Stimulated activated CD4-positive, alpha-beta T cell treated with anti-CD3 and anti-CD28 coated beads, Interleukin-15, amount 100 ng/mL, for 1 hour (primary cell): ENCODE measurements around the gene GALNT5.
"Not testable (repeated sequence)": the region's sequence is repeated elsewhere in the genome, so short reads cannot be mapped to it uniquely, and the experiment has no call there.

Source experiments
- DNase-seq, 2 donors: peaks; one replicate each; pipeline ENCODE4 v3.0.0-alpha.2; 2020; ENCODE audit warnings: low read depth in 1 of 2, low spot score in 1 of 2

GALNT5 gene

GRCh38 chr2:157257312-157258252 is at the start of gene GALNT5:
Gene GALNT5, plus strand, starts transcription at chr2:157257705. Its CDS starts 378 bp downstream, at chr2:157258083.
- DNase-seq = no peak

GRCh38 chr2:157216286-157216965 is 41.1 kb upstream of the GALNT5 start:
- DNase-seq = no peak

- DNase-seq = no peak
Measured at GRCh38 chr2:157217409-157217808, 40.1 kb upstream of the GALNT5 start.

GRCh38 chr2:157218911-157219310 is 38.6 kb upstream of the GALNT5 start:
- DNase-seq = no peak

GRCh38 chr2:157220502-157220901 is 37.0 kb upstream of the GALNT5 start:
- DNase-seq = no peak

GRCh38 chr2:157221394-157221988 is 36.0 kb upstream of the GALNT5 start:
- DNase-seq = no peak

- DNase-seq = no peak
Measured at GRCh38 chr2:157223624-157224205, 33.8 kb upstream of the GALNT5 start.

- not testable (repeated sequence) for DNase-seq
Measured at GRCh38 chr2:157224448-157224847, 33.1 kb upstream of the GALNT5 start.

- no peak for DNase-seq
Measured at GRCh38 chr2:157227592-157227991, 29.9 kb upstream of the GALNT5 start.

- DNase-seq = no peak
Measured at GRCh38 chr2:157228946-157229345, 28.6 kb upstream of the GALNT5 start.

- no peak for DNase-seq
Measured at GRCh38 chr2:157229572-157229971, 27.9 kb upstream of the GALNT5 start.

- no peak for DNase-seq
Measured at GRCh38 chr2:157231476-157231875, 26.0 kb upstream of the GALNT5 start.

- DNase-seq = no peak
Measured at GRCh38 chr2:157233506-157233905, 24.0 kb upstream of the GALNT5 start.

- no peak for DNase-seq
Measured at GRCh38 chr2:157236404-157236803, 21.1 kb upstream of the GALNT5 start.

- no peak for DNase-seq
Measured at GRCh38 chr2:157238296-157238695, 19.2 kb upstream of the GALNT5 start.

GRCh38 chr2:157244691-157245090 is 12.8 kb upstream of the GALNT5 start:
- no peak for DNase-seq

- DNase-seq = no peak
Measured at GRCh38 chr2:157245144-157245840, 12.2 kb upstream of the GALNT5 start.

GRCh38 chr2:157245846-157246764 is 11.4 kb upstream of the GALNT5 start:
- no peak for DNase-seq

- no peak for DNase-seq
Measured at GRCh38 chr2:157246765-157247407, 10.6 kb upstream of the GALNT5 start.
